ELF-1 (cell line): ENCODE measurements around the gene CD52.
A peak's percentile ranks its signal among the peaks of the same experiment; 100 is the strongest.
"Not testable (repeated sequence)": the region's sequence is repeated elsewhere in the genome, so short reads cannot be mapped to it uniquely, and the experiment has no call there.

Source experiments
- DNase-seq: peaks from one replicate; pipeline ENCODE4 v3.0.0-alpha.2; 2016; ENCODE audit warnings: low read depth, low spot score

Gene CD52

GRCh38 chr1:26300578-26301275 is 17.0 kb upstream of the CD52 start:
- DNase-seq = no peak

GRCh38 chr1:26302733-26303405 is 14.9 kb upstream of the CD52 start:
- peak; percentile 67 for DNase-seq

GRCh38 chr1:26305667-26306289 is 12.0 kb upstream of the CD52 start:
- DNase-seq = no peak

GRCh38 chr1:26306290-26307229 is 11.2 kb upstream of the CD52 start, which contains the start of gene UBXN11:
UBXN11 (minus strand) TSS chr1:26306636; CDS start chr1:26302883, 3,753 bp downstream.
- DNase-seq = peak; percentile 97

GRCh38 chr1:26307363-26307781 is 10.4 kb upstream of the CD52 start:
- no peak for DNase-seq

GRCh38 chr1:26307966-26308899 is 9.5 kb upstream of the CD52 start:
- DNase-seq = not testable (repeated sequence)

GRCh38 chr1:26314501-26314900 is 3.3 kb upstream of the CD52 start:
- no peak for DNase-seq

GRCh38 chr1:26315874-26316850 is 1.6 kb upstream of the CD52 start:
- no peak for DNase-seq

GRCh38 chr1:26317146-26317545 is 612 bp upstream of the CD52 start:
- DNase-seq = no peak

- no peak for DNase-seq
Measured at GRCh38 chr1:26318338-26319064, 743 bp downstream of the CD52 start.

- no peak for DNase-seq
Measured at GRCh38 chr1:26320896-26321295, 3.1 kb downstream of the CD52 start.

GRCh38 chr1:26321315-26322041 is 3.7 kb downstream of the CD52 start:
- DNase-seq = peak; percentile 93

- no peak for DNase-seq
Measured at GRCh38 chr1:26322042-26322331, 4.2 kb downstream of the CD52 start.

GRCh38 chr1:26323382-26323781 is 5.6 kb downstream of the CD52 start:
- DNase-seq = no peak

- no peak for DNase-seq
Measured at GRCh38 chr1:26324550-26324949, 6.8 kb downstream of the CD52 start.

- no peak for DNase-seq
Measured at GRCh38 chr1:26327956-26328362, 10.2 kb downstream of the CD52 start.

- DNase-seq = no peak
Measured at GRCh38 chr1:26328597-26328996, 10.8 kb downstream of the CD52 start.

- DNase-seq = not testable (repeated sequence)
Measured at GRCh38 chr1:26329380-26329779, 11.6 kb downstream of the CD52 start.
